ENCODE results near the gene HLA-E.
"Not testable (repeated sequence)": the region's sequence is repeated elsewhere in the genome, so short reads cannot be mapped to it uniquely, and the experiment has no call there.

DNA sequence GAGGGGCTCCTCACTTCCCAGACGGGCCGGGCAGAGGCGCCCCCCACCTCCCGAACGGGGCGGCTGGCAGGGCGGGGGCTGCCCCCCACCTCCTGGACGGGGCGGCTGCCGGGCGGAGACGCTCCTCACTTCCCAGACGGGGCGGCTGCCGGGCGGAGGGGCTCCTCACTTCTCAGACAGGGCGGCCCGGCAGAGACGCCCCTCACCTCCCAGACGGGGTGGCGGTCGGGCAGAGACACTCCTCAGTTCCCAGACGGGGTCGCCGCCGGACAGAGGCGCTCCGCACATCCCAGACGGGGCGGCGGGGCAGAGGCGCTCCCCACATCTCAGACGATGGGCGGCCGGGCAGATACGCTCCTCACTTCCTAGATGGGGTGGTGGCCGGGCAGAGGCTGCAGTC, 9.4 kb downstream of the HLA-E start:
- TF ChIP-seq, protein P1, sequence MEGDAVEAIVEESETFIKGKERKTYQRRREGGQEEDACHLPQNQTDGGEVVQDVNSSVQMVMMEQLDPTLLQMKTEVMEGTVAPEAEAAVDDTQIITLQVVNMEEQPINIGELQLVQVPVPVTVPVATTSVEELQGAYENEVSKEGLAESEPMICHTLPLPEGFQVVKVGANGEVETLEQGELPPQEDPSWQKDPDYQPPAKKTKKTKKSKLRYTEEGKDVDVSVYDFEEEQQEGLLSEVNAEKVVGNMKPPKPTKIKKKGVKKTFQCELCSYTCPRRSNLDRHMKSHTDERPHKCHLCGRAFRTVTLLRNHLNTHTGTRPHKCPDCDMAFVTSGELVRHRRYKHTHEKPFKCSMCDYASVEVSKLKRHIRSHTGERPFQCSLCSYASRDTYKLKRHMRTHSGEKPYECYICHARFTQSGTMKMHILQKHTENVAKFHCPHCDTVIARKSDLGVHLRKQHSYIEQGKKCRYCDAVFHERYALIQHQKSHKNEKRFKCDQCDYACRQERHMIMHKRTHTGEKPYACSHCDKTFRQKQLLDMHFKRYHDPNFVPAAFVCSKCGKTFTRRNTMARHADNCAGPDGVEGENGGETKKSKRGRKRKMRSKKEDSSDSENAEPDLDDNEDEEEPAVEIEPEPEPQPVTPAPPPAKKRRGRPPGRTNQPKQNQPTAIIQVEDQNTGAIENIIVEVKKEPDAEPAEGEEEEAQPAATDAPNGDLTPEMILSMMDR (conservative IDR thresholded peaks at IDR 0.05 in 1 of 2, IDR thresholded peaks at IDR 0.05 in 1 of 2; ENCODE audit: extremely low read depth in 1 of 2, insufficient read depth in 1 of 2, low read depth in 1 of 2, low read length in 2 of 2): not testable (repeated sequence)
- TF ChIP-seq EZH2 (IDR thresholded peaks at IDR 0.05; ENCODE audit: borderline replicate concordance, low read length): not testable (repeated sequence)
